Panc1 (cell line): Measurements from ENCODE around the gene CA9.

Source experiments
- CTCF ChIP-seq: fragments of 450-650 bp; IDR thresholded peaks from 2 replicates; pipeline ENCODE4 v1.5.1; 2017; ENCODE audit warnings: mild to moderate bottlenecking
- SIN3A ChIP-seq: IDR thresholded peaks from 2 replicates; pipeline ENCODE4 v1.6.1; 2012; ENCODE audit warnings: low read depth, mild to moderate bottlenecking, low read length, moderate library complexity, borderline replicate concordance; ENCODE audit not compliant: insufficient read depth

- no peak for TF ChIP-seq CTCF
- TF ChIP-seq SIN3A: no peak
Measured at GRCh38 chr9:35705372-35705771, 31.6 kb downstream of the CA9 start.
